HCT116 (cell line): ENCODE results near the gene GIGYF1. TPM values are rescaled to one million over a fixed set of nuclear protein-coding genes. Genes with fewer than 3 reads are reported as not detected.

Source experiments
- ATAC-seq: fragments of 200-7000 bp; cut with Tn5 transposase; 2 replicates; pipeline ENCODE4 v1.9.1; 2020; ENCODE audit warnings: mild to moderate bottlenecking, moderate library complexity
- BruUV-seq: library from RNA; stranded (reverse); fragments of 400-500 nt; replicated peaks from 2 replicates; lab custom pipeline; 2021; lab: Mats Ljungman, UMichigan
- CTCF ChIA-PET: fragments of 300-600 bp; sonication (Branson Sonifier 250); formaldehyde crosslinking; loops from one replicate; lab custom pipeline; 2021; ENCODE audit warnings: antibody characterized with exemption; lab: Charles Lee
- POLR2A ChIA-PET: fragments of 300-600, 350-600 bp; sonication (Branson Sonifier 250); formaldehyde crosslinking; loops from one replicate; lab custom pipeline; 2021; ENCODE audit warnings: antibody characterized with exemption; lab: Charles Lee
- RAD21 ChIA-PET, 2 experiments: fragments of 300-600 bp; sonication (Branson Sonifier 250); formaldehyde crosslinking; loops; one replicate each; lab custom pipeline; 2023; ENCODE audit warnings: low total read pairs in 2 of 2; ENCODE audit not compliant: uncharacterized antibody in 2 of 2, unreplicated experiment in 2 of 2, low non-redundant PET in 1 of 2; lab: Charles Lee
- DNase-seq: peaks from one replicate; pipeline ENCODE4 v3.0.0-alpha.2; 2010; ENCODE audit warnings: low read depth, low spot score
- H2AFZ ChIP-seq: fragments of 200-600 bp; shearing (Covaris generic), sonication (generic); 2 replicates; pipeline ENCODE4 v1.6.1; 2017; ENCODE audit warnings: low read depth, mixed run types, mixed read lengths, antibody characterized with exemption, low read length; ENCODE audit not compliant: poor library complexity, severe bottlenecking
- H3K27ac ChIP-seq: 2 replicates; pipeline ENCODE4 v1.5.1; 2012; ENCODE audit warnings: low read depth, low read length
- H3K27me3 ChIP-seq: fragments of 200-600 bp; sonication (generic); 2 replicates; pipeline ENCODE4 v1.6.1; 2016; ENCODE audit warnings: mixed run types, low read length, mixed read lengths; ENCODE audit not compliant: insufficient read depth
- H3K36me3 ChIP-seq, 2 experiments: fragments of 200-500 bp in 1 of 2; fragments of 200-600 bp in 1 of 2; sonication (Bioruptor generic) in 1 of 2; sonication (generic) in 1 of 2; 2 replicates each; pipeline versions ENCODE4 v1.5.1 to v1.6.1; 2014 to 2016; ENCODE audit warnings: low read length in 2 of 2, inconsistent platforms in 1 of 2, mixed read lengths in 1 of 2, mixed run types in 1 of 2; ENCODE audit not compliant: insufficient read depth in 2 of 2, control insufficient read depth in 1 of 2
- H3K4me1 ChIP-seq, 2 experiments: fragments of 200-600 bp in 1 of 2; sonication (generic) in 1 of 2; 2 replicates each; pipeline versions ENCODE4 v1.5.1 to v1.6.1; 2012 to 2017; ENCODE audit warnings: low read length in 2 of 2, inconsistent platforms in 1 of 2, mild to moderate bottlenecking in 1 of 2, mixed read lengths in 1 of 2, mixed run types in 1 of 2, moderate library complexity in 1 of 2; ENCODE audit not compliant: insufficient read depth in 2 of 2, control insufficient read depth in 1 of 2
- H3K4me2 ChIP-seq: fragments of 200-600 bp; sonication (generic); 2 replicates; pipeline ENCODE4 v1.6.1; 2017; ENCODE audit warnings: mixed run types, low read length, mixed read lengths
- H3K4me3 ChIP-seq, 2 experiments: fragments of 200-600 bp in 1 of 2; sonication (generic) in 1 of 2; replicated peaks in 1 of 2; 2 replicates each; pipeline ENCODE4 v1.5.1; 2011 to 2016; ENCODE audit warnings: low read length in 2 of 2, control low read depth in 1 of 2, low read depth in 1 of 2, mild to moderate bottlenecking in 1 of 2, mixed read lengths in 1 of 2, mixed run types in 1 of 2
- H3K79me2 ChIP-seq: fragments of 200-600 bp; sonication (generic); 2 replicates; pipeline ENCODE4 v1.6.1; 2017; ENCODE audit warnings: mild to moderate bottlenecking, mixed run types, low read length, moderate library complexity, mixed read lengths; ENCODE audit not compliant: insufficient read depth
- H3K9ac ChIP-seq: fragments of 200-600 bp; sonication (generic); 2 replicates; pipeline ENCODE4 v1.6.1; 2016; ENCODE audit warnings: low read length, mixed read lengths
- H3K9me2 ChIP-seq: fragments of 200-600 bp; sonication (generic), shearing (Covaris generic); 2 replicates; pipeline ENCODE4 v1.6.1; 2017; ENCODE audit warnings: mixed run types, mild to moderate bottlenecking, moderate library complexity; ENCODE audit not compliant: insufficient read depth
- H3K9me3 ChIP-seq, 2 experiments: fragments of 200-500 bp in 1 of 2; fragments of 200-600 bp in 1 of 2; sonication (Bioruptor generic) in 1 of 2; sonication (generic) in 1 of 2; 2 replicates each; pipeline ENCODE4 v1.6.1; 2014 to 2017; ENCODE audit warnings: low read length in 2 of 2, mixed read lengths in 2 of 2, inconsistent platforms in 1 of 2, low read depth in 1 of 2, mild to moderate bottlenecking in 1 of 2, mixed run types in 1 of 2, moderate library complexity in 1 of 2; ENCODE audit not compliant: control insufficient read depth in 1 of 2, insufficient read depth in 1 of 2
- H4K20me1 ChIP-seq: fragments of 200-600 bp; sonication (generic), shearing (Covaris generic); 2 replicates; pipeline ENCODE4 v1.6.1; 2017; ENCODE audit warnings: mixed run types, mild to moderate bottlenecking, moderate library complexity; ENCODE audit not compliant: insufficient read depth
- CTCF ChIP-seq, 3 experiments: fragments of 200-600 bp in 1 of 3; sonication (generic) in 1 of 3; IDR thresholded peaks in 2 of 3; conservative IDR thresholded peaks in 1 of 3; 2 replicates each; pipeline ENCODE4 v1.5.1; 2012 to 2017; ENCODE audit warnings: low read depth in 2 of 3, low read length in 2 of 3, antibody characterized with exemption in 1 of 3, borderline replicate concordance in 1 of 3, control low read depth in 1 of 3, mild to moderate bottlenecking in 1 of 3, mixed read lengths in 1 of 3, mixed run types in 1 of 3, moderate library complexity in 1 of 3; ENCODE audit not compliant: insufficient read depth in 1 of 3
- ELF1 ChIP-seq: IDR thresholded peaks from 2 replicates; pipeline ENCODE4 v1.6.1; 2012; ENCODE audit warnings: low read depth, borderline replicate concordance
- EZH2 ChIP-seq: fragments of 200-600 bp; sonication (generic); IDR thresholded peaks from 2 replicates; pipeline ENCODE4 v1.6.1; 2017; ENCODE audit warnings: antibody characterized with exemption, mixed run types
- JUND ChIP-seq: IDR thresholded peaks from 2 replicates; pipeline ENCODE4 v1.6.1; 2012
- POLR2A ChIP-seq: IDR thresholded peaks from 2 replicates; pipeline ENCODE4 v1.7.0; 2011; ENCODE audit warnings: borderline replicate concordance; ENCODE audit not compliant: insufficient read depth, insufficient read length; ENCODE audit errors: extremely low read depth
- POLR2AphosphoS5 ChIP-seq: IDR thresholded peaks from 2 replicates; pipeline ENCODE4 v1.6.1; 2011; ENCODE audit warnings: mild to moderate bottlenecking, low read depth, low read length, moderate library complexity
- RAD21 ChIP-seq: IDR thresholded peaks from 2 replicates; pipeline ENCODE4 v1.6.1; 2012; ENCODE audit warnings: low read depth, mild to moderate bottlenecking
- SIN3A ChIP-seq: IDR thresholded peaks from 2 replicates; pipeline ENCODE4 v1.6.1; 2012; ENCODE audit warnings: low read depth
- ZBTB33 ChIP-seq: IDR thresholded peaks from 2 replicates; pipeline ENCODE4 v1.6.1; 2011; ENCODE audit warnings: mild to moderate bottlenecking, low read length, moderate library complexity; ENCODE audit not compliant: insufficient replicate concordance; ENCODE audit errors: extremely low read depth
- intact Hi-C: fragments of 100-400 bp; cut with micrococcal nuclease; formaldehyde crosslinking; loops from 2 replicates; pipeline ENCODE4 v1.10.0; 2022
- total RNA-seq: library from RNA; stranded (reverse); gene quantifications from one replicate; pipeline ENCODE4 v1.2.1, GENCODE V29; 2021; ENCODE audit not compliant: unreplicated experiment

The GIGYF1 gene
- total RNA-seq, 1 experiment from 2014 or later: 59.7 TPM

- H3K9me3 ChIP-seq: no peaks in the 10 kb centered on the region
- peak overlapping the region; percentile 95 for H3K27ac ChIP-seq
- TF ChIP-seq JUND (no peak), ELF1 (no peak), EZH2 (no peak), SIN3A (no peak), POLR2AphosphoS5 (no peak), CTCF (IDR thresholded peaks at IDR 0.05 in 2 of 3, conservative IDR thresholded peaks at IDR 0.05 in 1 of 3; ENCODE audit: borderline replicate concordance in 1 of 3, insufficient read depth in 1 of 3, low read depth in 2 of 3, low read length in 2 of 3) (no peak), ZBTB33 (no peak), POLR2A (no peak), RAD21 (no peak)
- H3K4me2 ChIP-seq: peak overlapping the region; percentile 91
- DNase-seq: no peak
- H3K79me2 ChIP-seq: peaks cover 26% of the 10 kb centered on the region
- ChIA-PET CTCF (interaction anchor here (0.6 to 2.5 kb wide), 4 partner anchors 14 to 411 kb away, joined by 5 to 34 read pairs (median 16); partner anchors contain the start of genes EPHB4 and GIGYF1), POLR2A (no interaction called here), RAD21 (interaction anchor here in 1 of 2 experiments (1.2 to 1.7 kb wide), 3 partner anchors 83 to 147 kb away, joined by 3 to 4 read pairs (median 4); partner anchors contain the start of gene EPHB4)
- H2AFZ ChIP-seq: no peak overlapping the region
- H3K36me3 ChIP-seq: peaks cover 4 to 12% of the 10 kb centered on the region in 2 experiments; a peak in 3 of 4 replicates
- H3K4me3 ChIP-seq: peak overlapping the region; percentile 76 to 97
- H4K20me1 ChIP-seq: peaks cover 5% of the 10 kb centered on the region; the same call in 1 of the 2 replicates
- no peaks in the 10 kb centered on the region for H3K9me2 ChIP-seq
- H3K27me3 ChIP-seq: no peaks in the 10 kb centered on the region
- peaks cover 8 to 20% of the 10 kb centered on the region in 2 experiments; a peak in 3 of 4 replicates for H3K4me1 ChIP-seq
- BruUV-seq: no TSS peak
- ATAC-seq: no peak
- intact Hi-C loops: loop anchor here (5.0 kb wide), 1 partner anchor 371 kb away; no protein-coding TSS in a partner anchor
- peak overlapping the region; percentile 99 for H3K9ac ChIP-seq
Measured at GRCh38 chr7:100706672-100707311, 12.7 kb upstream of the GIGYF1 start.
